Cardiac septum (tissue), 1 donor: ENCODE results near the gene ZNF429. TPM values are rescaled to one million over a fixed set of nuclear protein-coding genes. Genes with fewer than 3 reads are reported as not detected.
A peak's percentile ranks its signal among the peaks of the same experiment; 100 is the strongest.
"Not testable (repeated sequence)": the region's sequence is repeated elsewhere in the genome, so short reads cannot be mapped to it uniquely, and the experiment has no call there.

ENCODE experiments used
- DNase-seq: peaks from one replicate; pipeline ENCODE4 v3.0.0-alpha.2; 2020; ENCODE audit warnings: low spot score
- intact Hi-C: fragments of 100-400 bp; cut with DNase I; formaldehyde crosslinking; loops from one replicate; pipeline ENCODE4 v1.14.0; 2022
- total RNA-seq: library from RNA; stranded (reverse); fragmentation: NEBNext Ultra II Directional; extraction: Animal tissue kit (Norgen Biotek cat#: 25700); gene quantifications from one replicate; pipeline ENCODE4 v1.2.1, GENCODE V29; 2021
- donor health status: DM: no; HTN: no; CAD: no.

Gene ZNF429
- total RNA-seq, 1 donor from 2014 or later = 10.8 TPM

DNA sequence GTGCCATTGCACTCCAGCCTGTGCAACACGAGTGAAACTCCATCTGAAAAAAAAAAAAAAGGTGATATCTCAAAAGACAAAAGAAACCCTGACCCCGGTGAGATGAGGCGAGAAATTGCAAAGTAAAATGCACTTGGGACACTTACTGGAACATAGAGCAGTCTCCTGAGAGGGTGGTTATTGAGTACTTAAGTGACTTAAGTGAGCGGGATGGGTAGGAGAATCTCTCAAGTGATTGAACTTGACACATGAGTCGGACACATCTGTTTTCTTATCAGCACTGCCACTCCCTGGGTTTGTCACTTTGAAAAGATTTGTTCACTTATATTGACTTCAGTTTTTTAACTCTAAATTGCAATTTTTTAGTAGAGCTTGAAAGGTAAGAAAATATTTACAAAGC is 2.8 kb downstream of the ZNF429 start:
- intact Hi-C loops = loop anchor here (10.0 kb wide), 2 partner anchors 183 to 347 kb away; partner anchors contain the start of gene ZNF708
- no peak for DNase-seq

DNA sequence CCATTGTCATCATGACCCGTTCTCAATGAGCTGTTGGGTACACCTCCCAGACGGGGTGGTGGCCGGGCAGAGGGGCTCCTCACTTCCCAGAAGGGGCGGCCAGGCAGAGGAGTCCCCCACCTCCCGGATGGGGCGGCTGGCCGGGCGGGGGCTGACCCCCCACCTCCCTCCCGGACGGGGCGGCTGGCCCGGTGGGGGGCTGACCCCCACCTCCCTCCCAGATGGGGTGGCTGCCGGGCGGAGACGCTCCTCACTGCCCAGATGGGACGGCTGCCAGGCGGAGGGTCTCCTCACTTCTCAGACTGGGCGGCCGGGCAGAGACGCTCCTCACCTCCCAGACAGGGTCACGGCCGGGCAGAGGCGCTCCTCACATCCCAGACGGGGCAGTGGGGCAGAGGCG is 5.7 kb downstream of the ZNF429 start:
- DNase-seq, intact Hi-C loops: not testable (repeated sequence)

DNA sequence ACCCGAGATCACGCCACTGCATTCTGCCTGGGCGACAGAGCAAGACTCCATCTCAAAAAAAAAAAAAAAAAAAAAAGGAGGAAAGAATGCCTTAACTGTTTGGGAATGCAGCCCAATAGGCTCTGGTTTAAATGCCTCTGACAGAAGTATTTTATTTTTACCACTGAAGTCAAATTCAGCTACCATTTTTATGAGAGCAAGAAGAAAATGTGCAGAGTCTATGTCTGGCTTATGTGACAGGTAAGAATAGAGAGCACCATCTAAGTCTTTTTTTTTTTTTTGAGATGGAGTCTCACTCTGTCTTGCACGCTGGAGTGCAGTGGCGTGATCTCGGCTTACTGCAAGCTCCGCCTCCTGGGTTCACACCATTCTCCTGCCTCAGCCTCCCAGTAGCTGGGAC is 7.2 kb downstream of the ZNF429 start:
- DNase-seq, intact Hi-C loops: not testable (repeated sequence)

DNA sequence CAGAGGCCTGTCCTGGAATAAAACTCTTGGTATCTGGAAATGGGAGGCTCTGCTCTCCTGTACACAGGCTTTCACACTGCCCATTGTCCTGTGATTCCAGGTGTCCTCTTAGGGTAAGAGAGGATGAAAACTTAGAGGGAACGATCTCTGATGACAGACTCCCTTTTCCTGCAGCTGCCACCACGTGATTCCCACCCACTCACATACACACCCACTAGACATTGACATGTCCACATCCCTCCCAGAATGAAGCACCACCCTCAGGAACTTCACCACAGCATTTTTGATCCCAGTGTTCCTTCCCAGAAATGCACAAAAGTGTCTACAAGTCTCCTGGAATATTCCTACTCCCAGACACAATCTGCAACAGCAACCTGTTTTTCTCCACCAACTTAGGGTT is 8.2 kb downstream of the ZNF429 start:
- intact Hi-C loops = no loop called here
- no peak for DNase-seq

DNA sequence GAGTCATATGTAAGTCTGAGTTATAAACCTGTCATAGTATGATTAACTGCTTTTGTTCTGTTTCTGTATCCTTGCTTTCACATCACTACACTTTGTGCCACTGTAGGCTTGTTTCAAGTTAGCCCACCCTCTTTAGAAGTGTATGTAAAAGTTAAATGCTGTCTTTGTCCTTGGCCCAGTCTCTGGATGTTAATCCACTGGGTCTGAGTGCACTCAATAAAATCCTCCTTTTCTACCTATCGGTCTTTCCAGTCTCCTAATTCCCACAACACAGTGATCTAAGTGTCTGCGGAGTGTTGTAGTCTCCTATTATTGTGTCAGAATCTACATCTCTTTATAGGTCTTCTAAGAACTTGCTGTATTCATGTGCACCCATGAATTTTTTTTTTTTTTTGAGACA is 14.1 kb downstream of the ZNF429 start:
- intact Hi-C loops = no loop called here

DNA sequence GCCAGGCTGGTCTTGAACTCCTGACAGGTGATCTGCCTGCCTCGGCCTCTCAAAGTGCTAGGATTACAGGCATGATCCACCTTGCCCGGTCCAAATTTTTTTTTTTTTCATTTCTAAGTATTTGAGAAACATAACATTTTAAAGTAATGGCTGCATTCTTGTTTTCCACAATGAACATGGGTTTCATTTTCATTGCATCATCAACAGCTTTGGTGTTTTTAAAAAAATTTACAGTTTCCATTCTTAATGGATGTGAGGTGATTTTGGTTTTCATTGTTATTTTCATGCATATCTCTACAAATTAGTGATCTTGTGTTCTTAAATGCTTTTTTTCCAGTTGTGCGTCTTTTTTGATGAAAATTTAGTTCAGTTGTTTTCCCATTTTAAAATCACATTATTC is 27.5 kb downstream of the ZNF429 start:
- DNase-seq = no peak
- intact Hi-C loops = no loop called here

More for the DNA sequence above, 14.1 kb downstream of the ZNF429 start:
- no peak for DNase-seq

DNA sequence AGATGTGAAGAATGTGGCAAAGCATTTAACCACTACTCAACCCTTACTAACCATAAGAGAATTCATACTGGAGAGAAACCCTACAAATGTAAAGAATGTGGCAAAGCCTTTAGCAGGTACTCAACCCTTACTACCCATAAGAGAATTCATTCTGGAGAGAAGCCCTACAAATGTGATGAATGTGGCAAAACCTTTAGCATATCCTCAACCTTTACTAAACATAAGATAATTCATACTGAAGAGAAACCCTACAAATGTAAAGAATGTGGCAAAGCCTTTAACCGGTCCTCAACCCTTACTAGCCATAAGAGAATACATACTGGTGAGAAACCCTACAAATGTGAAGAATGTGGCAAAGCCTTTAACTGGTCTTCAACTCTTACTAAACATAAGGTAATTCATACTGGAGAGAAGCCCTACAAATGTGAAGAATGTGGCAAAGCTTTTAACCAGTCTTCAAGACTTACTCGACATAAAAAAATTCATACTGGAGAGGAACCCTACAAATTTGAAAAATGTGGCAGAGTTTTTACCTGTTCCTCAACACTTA is 31.4 kb downstream of the ZNF429 start:
- DNase-seq, intact Hi-C loops: not testable (repeated sequence)

DNA sequence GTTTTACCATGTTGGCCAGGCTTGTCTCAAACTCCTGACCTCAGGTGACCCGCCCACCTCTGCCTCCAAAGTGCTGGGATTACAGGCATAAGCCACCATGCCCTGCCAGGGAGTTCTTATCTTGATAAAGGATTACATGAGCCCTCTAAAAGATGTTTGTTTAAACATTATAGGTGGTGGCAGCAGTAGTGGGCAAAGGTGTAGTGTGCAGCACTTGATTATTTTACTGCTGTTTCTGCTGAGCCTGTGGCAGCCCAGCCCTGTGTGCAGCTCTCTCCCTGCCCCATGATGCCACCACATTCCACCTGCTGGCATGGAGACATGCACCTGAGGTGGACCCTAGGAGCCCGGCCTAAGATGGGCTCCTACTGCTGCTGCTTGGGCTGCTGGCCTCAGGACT is 54.0 kb downstream of the ZNF429 start:
- intact Hi-C loops = no loop called here
- DNase-seq = no peak

DNA sequence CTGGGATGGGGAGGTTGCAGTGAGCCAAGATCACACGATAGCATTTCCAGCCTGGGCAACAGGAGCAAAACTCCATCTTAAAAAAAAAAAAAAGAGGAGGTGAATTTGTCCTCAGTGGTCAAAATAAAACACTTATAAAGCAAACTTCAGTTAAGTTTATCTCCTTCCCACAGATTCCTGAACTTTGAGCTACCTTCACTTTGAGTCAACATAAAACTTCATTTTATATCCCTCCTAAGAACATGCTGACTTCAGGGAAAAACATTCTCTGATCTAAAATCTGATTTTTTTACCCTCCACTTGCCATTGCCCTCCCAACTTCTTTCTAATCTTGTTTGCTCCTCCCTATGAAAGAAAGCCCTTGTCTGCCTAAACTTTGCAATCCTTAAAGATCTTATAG is 59.0 kb downstream of the ZNF429 start:
- intact Hi-C loops = no loop called here
- DNase-seq = no peak

DNA sequence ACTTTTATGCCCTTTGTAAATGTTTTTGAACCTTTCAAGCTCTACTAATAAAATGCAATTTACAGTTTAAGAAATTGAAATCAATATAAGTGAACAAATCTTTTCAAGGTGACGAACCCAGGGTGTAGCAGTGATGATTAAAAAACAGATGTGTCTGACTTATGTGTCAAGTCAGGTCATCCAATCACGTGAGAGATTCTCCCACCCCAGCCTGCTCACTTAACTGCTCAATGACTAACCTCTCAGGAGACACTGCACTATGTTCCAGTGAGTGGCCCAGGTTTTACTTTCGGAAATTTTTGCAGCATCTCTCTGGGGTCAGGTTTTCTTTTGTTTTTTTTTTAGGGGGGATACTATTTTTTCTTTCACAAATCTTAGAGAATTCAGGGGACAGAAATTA is 60.7 kb downstream of the ZNF429 start:
- intact Hi-C loops = no loop called here

DNA sequence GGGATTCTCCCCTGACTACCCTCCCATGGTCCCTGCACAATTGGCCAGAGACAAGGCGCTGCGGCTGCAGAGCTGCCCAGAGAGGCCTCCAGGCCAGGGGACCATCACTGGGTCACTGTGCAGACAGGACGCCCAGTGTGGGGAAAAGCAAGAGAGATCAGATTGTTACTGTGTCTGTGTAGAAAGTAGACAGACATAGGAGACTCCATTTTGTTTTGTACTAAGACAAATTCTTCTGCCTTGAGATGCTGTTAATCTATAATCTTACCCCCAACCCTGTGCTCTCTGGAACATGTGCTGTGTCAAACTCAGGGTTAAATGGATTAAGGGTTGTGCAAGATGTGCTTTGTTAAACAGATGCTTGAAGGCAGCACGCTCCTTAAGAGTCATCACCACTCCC is 62.4 kb downstream of the ZNF429 start:
- intact Hi-C loops, DNase-seq: not testable (repeated sequence)

More for the DNA sequence above, 60.7 kb downstream of the ZNF429 start:
- no peak for DNase-seq

DNA sequence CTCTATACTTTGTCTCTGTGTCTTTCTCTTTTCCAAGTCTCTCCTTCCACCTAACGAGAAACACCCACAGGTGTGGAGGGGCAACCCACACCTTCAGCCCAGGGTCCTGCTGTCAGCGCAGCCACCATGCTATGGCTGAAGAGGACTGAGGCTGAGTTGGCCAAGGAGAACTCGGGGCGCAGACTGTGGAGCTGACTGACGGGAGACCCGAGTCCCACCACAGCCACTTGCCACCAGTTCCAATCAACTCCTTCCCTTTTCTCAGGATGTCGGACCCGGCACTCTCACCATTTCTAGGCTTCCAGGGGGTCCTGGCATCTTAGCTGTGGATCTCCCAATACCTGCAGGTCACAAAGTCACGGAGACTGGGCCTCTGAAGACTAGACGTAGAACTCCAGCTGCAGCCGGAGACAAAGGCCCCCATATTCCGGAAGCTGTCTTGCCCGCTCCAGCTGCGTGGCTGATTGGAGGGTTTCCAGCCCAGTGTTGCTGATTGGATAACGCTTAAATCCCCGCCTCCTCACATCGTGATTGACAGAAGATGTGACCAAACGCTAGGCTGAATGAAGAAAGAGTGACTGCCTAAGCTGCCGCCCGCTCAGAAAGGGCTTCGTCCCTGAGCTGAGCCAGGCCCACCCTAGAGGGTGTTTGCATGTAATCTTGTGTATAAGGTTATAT is 63.6 kb downstream of the ZNF429 start:
- intact Hi-C loops = no loop called here
- DNase-seq = peak; percentile 94

DNA sequence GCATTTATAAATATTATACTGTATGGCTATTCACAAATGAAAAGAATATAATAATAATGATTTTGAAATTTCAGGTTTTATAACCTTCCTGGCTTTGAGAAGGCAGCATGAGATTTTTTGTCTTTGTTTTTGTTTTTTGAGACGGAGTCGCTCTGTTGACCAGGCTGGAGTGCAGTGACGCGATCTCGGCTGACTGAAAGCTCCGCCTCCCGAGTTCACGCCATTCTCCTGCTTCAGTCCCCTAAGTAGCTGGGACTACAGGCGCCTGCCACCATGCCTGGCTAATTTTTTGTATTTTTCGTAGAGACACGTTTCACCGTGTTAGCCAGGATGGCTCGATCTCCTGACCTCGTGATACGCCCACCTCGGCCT is 64.1 kb downstream of the ZNF429 start:
- intact Hi-C loops = no loop called here
- no peak for DNase-seq

DNA sequence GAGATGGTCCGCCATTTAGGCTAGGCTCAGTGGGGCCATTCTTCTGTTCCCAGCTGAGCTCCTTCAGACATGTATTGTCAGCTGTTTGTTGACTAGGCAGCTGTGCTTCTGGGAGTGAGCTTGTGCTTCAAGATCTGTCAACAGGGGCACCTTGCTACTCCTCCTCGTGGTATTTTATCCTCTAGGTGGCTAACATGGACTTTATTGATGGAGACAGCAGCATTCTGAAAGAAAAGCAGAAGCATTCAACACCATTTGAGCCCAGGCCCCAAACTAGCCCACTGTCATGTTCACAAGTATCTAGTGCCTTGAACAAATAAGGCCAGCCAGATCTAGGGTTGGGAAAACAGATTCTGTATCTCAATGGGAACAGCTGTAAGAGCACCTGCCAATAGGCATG is 65.9 kb downstream of the ZNF429 start:
- DNase-seq = no peak
- intact Hi-C loops = no loop called here

DNA sequence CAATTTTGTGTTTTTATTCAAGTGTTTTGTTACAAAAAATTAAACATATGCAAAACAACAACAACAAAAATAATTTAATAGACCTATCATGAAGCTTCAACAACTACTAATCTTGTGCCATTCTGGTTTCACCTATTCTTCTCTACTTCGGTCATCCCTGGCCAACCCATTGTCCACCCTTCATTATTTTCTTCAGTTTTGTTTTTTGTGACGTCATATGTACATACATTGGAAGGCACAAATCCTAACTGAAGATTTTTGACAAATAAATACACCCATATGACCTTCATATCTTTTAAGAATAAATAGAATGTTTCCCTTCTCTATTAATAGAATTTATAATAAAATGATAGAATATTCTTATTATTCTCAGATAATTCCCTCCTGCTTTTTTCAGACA is 69.2 kb downstream of the ZNF429 start:
- DNase-seq = no peak
- intact Hi-C loops = no loop called here

DNA sequence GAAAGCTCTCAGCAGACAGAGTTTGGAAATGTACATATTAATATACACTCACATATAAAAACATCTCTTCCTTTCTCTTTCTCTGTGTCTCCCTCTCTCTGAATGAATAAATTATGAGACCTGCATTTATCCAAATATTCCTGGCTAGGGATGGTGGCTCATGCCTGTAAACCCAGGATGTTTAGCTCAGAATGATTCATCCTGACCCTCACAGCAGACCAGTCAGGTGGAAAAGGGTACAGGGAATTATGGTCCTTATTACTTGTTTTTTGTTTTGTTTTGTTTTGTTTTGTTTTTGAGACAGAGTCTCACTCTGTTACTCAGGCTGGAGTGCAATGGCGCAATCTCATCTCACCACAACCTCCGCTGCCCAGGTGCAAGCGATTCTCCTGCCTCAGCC is 71.1 kb downstream of the ZNF429 start:
- intact Hi-C loops = no loop called here
- no peak for DNase-seq

DNA sequence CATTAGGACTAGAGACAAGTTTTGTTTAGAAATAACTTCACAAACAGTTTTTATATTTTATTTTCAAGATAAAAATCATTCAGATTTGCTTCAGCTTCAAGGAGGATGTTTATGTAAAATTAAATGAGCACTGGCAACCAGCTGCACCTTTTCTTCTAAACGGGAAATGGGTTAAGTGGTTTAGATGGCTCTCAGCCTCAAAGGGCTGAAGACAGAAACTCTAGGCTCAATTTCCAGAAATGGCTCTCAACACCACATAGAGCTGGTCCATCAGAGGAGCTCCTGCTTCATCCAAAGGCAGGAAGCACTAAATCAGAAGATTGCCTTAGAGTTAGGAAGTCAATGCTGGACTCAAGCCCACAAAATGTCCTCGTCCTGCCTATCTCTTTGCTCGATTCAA is 74.7 kb downstream of the ZNF429 start:
- DNase-seq = no peak
- intact Hi-C loops = no loop called here

DNA sequence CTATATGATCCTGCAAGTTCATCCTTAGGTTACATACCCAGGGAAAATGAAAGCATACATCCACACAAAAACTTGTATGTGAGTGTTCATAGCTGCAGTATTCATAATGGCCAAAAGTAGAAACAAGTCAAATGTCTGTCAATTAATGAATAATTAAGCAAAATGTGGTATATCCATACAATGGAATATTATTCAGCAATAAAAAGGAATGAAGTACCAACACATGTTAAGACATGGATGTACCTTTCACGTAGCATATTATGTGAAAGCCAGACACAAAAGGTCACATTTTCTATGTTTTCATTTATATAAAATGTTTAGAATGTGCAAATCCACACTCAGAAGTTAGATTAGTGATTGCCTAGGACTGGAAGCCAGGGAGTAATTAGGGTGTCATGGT is 75.4 kb downstream of the ZNF429 start:
- intact Hi-C loops = no loop called here
- no peak for DNase-seq

DNA sequence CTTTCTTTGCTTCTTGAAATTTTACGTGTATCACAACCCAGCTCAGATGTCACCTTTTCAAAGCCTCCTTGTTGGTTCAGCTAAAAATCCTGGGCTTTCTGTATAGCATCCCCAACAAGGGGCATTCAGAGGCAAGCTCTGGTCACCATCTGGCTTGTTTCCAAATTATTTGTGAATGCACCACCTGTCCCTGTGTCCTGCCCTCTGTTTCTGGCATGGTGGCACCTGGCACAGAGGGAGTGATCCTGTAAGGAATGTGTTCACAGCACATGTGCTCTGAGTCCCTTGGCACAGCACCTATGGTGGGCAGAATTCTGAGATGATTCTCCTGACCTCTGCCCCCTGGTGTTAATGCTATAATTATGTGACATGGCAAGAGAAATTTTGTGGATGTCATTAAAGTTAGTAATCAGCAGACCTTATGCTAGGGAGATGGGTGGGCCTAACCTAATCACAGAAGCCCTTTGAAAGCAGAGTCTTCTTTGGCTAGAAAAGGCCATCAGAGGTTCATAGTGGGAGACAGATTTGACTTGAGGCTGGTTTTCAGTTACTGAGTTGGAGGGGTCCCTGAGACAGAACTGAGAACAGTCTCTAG is 76.3 kb downstream of the ZNF429 start:
- DNase-seq = no peak
- intact Hi-C loops = no loop called here

DNA sequence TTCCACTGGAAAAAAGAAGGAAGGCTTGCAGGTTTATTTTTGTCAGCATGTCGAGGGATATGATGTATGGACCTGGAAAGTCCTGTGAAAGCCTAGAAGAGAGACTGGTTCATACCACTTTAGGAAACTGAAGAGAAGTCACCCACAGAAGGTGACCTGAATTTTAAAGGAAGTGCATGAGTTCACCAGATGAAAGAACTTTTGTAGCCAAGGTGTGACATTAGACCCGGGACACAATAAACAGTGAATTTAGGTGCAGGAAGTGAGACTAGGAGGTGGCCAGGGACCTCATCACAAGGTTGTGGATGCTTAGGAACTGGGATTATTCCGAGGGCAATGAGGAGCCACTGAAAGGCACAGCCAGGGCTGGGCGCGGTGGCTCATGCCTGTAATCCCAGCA is 79.1 kb downstream of the ZNF429 start:
- intact Hi-C loops = no loop called here
- DNase-seq = no peak

DNA sequence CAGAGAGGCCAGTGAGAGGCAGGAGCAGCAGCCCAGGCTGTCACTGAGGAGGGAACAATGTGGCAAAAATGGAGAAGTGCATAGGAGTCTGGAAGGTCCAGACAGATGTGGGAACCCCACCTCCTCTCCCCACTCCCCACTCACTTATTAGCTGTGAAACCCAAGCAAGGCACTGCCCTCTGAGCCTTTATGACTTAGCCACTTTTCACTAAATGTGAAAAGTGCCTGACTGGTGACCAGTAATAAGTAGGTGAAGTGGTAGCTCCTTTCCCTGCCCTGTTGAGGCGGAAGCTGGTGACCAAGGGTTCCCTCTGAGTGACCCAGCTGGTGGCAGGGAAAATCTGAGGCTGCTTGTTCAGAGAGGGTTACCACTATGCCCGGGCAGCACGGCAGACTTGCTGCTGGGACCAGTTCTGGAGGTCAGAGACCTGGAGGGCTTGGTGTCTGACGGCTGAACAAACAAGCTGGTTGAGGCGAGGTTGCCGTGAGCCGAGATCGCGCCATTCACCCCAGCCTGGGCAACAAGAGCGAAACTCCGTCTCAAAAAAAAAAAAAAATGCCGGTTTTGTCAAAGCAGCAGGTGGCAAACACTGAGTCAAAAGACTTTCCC is 80.0 kb downstream of the ZNF429 start:
- intact Hi-C loops = no loop called here
- DNase-seq = no peak
